ENCODE measurements around the gene SUMO4.

The SUMO4 gene

GRCh38 chr6:149400050-149400449 lies at the start of gene SUMO4:
Gene SUMO4, plus strand, starts transcription at chr6:149400262. Its CDS starts 130 bp downstream, at chr6:149400392.
- no peak for DNase-seq (ENCODE audit: low read depth, low spot score)

GRCh38 chr6:149354009-149354408 lies 46.1 kb upstream of the SUMO4 start:
- DNase-seq (ENCODE audit: low read depth, low spot score), result no peak

- no peak for DNase-seq (ENCODE audit: low read depth, low spot score)
Measured at GRCh38 chr6:149356081-149356750, 43.8 kb upstream of the SUMO4 start.

- no peak for DNase-seq (ENCODE audit: low read depth, low spot score)
Measured at GRCh38 chr6:149357726-149358538, 42.1 kb upstream of the SUMO4 start.

DNA sequence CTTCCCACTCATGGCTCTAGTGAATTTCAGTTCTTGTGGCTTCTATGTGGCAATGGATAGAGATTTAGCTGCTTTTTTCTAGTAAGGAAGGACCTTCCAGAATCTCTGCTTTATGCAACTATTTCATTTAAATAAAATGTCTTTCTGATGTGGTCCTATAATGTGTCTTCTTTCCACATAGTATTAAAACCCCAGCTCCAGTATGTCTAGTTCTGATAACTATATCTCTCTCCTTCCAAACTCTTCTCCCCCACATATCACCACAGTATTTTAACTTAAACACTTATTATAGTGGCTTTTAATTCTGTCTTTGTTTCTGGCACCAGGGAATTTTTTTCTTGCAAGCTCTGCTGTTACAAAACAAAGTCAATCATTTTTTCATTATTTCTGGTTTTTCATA lies 40.6 kb upstream of the SUMO4 start:
- DNase-seq (ENCODE audit: low read depth, low spot score), result no peak

- no peak for DNase-seq (ENCODE audit: low read depth, low spot score)
Measured at GRCh38 chr6:149360536-149360935, 39.5 kb upstream of the SUMO4 start.

DNA sequence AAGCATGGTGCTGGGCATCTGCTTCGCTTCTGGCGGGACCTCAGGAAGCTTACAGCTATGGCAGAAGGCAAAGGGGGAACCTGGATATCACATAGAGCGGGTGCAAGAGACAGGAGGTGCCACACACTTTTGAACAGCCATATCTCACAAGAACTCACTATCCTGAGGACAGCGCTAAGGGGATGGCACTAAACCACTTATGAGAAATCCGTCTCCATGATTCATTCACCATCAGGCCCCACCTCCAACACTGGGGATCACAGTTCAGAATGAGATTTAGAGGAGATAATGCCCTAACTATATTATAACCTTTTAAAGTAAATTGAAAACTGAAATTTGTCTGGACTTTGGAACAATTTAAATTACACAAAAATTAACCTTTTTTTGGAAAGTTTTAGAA lies 37.8 kb upstream of the SUMO4 start:
- no peak for DNase-seq (ENCODE audit: low read depth, low spot score)

DNA sequence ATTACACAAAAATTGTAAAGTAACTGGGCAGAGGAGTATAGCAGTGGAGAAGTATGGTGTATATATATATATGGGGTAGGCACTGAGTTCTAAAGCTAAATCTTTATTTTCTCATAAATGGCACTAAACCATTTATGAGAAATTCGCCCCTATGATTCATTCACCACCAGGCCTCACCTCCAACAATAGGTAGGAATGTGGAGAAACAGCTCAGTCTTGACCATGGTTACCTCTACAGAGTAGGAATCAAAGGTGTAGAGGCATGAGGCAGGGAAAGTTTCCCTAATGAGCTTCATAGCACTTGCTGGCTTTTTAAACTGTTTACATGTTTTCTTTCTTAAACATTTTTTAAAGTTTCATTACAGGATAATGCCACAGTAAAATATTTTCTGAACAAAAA lies 36.9 kb upstream of the SUMO4 start:
- no peak for DNase-seq (ENCODE audit: low read depth, low spot score)

- no peak for DNase-seq (ENCODE audit: low read depth, low spot score)
Measured at GRCh38 chr6:149364557-149364956, 35.5 kb upstream of the SUMO4 start.

DNA sequence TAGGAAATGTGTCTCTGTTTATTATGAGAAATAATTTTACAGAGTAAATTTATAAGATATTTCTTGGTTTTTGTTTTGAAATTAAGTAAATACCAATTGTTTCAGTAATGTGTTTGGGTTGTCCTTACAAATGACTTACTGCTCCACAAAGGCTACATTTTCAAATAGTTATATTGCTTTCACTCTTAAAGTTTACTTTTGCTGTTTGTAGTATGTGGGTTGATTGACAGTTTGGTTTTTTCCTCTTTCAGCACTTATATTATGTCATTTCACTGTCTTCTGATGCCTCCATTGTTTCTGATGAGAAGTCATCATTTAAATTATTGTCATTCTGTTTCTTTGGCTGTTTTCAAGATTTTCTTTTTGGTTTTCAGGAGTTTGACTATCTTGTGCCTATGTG lies 34.9 kb upstream of the SUMO4 start:
- DNase-seq (ENCODE audit: low read depth, low spot score), result no peak

GRCh38 chr6:149366267-149366921 lies 33.7 kb upstream of the SUMO4 start:
- DNase-seq (ENCODE audit: low read depth, low spot score), result no peak

GRCh38 chr6:149368065-149368464 lies 32.0 kb upstream of the SUMO4 start:
- DNase-seq (ENCODE audit: low read depth, low spot score), result no peak

- no peak for DNase-seq (ENCODE audit: low read depth, low spot score)
Measured at GRCh38 chr6:149371154-149371553, 28.9 kb upstream of the SUMO4 start.

GRCh38 chr6:149372062-149372461 lies 28.0 kb upstream of the SUMO4 start:
- no peak for DNase-seq (ENCODE audit: low read depth, low spot score)

DNA sequence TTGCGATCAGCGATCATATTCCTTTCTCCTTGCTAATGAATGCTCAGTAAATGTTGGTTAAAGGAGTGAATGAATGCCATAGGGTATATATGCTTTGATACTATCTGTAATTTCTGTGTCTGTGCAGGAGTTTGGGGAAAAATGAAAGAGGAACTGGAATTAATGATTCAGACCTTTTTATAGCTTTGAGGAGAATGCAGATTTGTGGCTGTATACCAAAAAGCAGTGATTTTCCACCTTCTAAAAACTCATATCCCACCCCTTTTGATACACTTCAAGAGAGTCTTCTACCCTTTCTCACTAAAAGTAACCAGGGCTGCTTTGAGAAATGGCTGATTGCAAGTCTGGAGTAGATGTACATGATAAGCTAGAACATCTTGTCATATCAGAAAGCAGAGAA lies 26.6 kb upstream of the SUMO4 start:
- no peak for DNase-seq (ENCODE audit: low read depth, low spot score)

DNA sequence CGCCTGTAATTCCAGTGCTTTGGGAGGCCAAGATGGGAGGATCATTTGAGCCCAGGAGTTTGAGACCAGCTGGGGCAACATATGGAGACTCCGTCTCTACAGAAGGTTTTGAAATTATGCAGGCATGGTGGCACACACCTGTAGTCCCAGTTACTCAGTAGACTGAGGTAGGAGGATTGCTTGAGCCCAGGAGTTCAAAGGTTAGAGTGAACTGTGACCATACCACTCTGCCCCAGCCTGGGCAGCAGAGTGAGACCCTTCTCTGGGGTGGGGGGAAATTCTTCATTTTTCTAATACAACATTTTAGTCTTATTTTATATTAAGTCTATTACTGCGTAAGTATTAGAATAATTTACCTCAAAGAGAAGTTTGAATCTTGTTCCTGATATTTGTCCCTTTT lies 20.1 kb upstream of the SUMO4 start:
- no peak for DNase-seq (ENCODE audit: low read depth, low spot score)

DNA sequence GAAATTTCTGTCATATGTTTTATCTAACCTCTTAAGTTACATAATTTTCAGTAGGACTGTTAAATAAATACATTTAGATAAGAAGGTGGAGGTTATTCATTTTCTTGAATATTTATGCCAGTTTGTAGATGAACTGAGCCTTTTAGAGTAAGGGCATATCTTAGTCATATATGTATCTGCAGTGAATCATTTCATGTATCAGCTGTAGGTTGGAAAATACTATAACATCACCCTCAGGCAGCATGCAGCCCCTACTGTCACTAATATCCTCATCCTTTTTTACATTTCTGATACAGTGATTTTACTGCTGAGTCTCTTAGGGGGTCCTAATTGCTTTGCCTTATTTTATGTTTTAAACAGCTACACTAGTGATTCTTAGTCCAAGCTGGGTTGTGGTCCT lies 19.5 kb upstream of the SUMO4 start:
- DNase-seq (ENCODE audit: low read depth, low spot score), result no peak

DNA sequence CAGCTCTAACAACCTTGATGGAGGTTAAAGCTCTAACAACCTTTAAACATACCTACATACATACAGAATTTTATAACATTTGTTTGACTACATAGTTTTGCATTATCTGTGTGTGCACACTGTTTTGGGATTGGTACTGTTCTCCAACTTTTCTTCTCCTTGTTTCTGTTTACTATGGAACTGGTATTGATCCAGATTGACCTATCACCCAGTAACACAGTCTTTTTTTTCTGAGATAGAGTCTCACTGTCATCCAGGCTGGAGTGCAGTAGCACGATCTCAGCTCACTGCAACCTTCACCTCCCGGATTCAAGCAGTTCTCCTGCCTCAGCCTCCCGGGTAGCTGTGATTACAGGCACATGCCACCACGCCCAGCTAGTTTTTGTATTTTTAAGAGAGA lies 16.7 kb upstream of the SUMO4 start:
- DNase-seq (ENCODE audit: low read depth, low spot score), result no peak

DNA sequence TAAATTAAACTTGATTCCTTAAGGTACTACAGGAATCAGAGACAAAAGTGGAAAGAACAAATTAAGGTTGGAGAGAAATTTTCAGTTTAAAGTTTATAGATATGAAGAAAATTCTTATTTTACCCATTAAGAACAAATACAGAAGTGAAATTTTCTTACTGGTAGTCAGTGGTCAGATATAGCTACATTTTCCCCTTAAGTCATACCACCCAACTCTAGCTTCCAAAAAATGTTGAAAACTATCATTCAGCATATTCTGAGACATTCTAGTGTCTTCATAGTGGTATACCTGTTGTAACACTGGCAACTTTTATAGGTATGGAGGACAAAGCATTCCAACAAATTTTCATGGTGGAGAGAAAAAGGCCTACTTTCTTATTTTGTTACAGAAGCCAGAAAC lies 15.6 kb upstream of the SUMO4 start:
- DNase-seq (ENCODE audit: low read depth, low spot score), result no peak

DNA sequence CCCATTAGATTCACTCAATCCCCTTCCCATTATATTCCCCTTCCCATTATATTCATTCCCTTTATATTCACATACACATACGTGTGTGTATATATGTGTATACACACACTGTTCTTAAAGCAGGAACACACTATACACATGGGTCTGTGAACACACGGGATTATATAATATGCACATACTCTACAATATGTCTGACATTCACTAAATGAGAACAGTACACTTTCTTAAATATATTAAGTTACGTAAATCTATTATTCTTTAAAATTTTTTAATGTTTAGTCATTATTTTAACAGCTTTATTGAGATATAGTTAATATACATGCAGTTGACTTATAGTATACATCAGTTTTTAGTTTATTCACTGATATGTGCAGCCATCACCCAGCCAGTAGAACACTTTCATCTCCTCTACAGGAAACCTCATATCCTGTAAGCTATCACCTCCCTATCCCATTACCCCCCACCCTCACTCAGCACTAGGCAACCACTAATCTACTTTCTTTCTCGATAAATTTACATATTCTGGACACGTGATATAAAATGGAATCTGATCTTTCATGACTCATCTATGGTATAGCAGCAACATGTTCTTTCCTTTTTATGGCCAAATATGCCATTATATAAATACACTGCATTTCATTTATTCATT lies 13.9 kb upstream of the SUMO4 start:
- no peak for DNase-seq (ENCODE audit: low read depth, low spot score)

DNA sequence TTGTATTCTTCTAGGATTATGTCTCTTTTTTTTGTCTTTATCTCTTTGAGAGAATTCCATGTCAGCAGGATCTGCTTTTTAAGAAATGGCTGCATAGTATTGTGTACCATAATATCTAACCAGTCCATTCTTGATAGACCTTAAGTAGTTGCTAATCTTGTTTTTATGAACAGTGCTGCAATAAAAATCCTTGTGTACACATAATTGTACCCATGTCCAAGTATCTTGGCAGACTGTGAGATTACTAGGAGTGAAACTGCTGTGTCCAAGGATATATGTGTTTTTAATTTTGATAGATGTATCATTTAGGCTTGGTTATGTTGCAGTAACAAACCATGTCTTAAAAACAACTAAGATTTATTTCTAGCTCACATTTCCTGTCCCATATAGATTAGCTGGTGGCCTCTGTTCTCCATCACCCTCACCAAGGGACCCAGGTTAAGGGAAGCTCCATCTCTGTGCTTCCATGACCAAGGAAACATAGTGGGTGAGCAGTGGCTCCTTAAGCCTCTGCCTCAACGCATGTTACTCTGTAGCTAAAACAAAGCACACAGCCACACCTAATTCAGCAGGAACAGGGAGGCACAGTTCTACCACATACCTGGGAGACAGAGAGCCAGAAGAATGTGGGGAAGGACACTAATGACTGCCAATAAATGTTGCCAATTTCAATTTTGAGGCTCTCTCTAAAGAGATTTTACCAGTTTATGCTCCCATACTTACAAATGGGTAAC lies 12.1 kb upstream of the SUMO4 start:
- DNase-seq (ENCODE audit: low read depth, low spot score), result no peak
